HepG2 (cell line): ENCODE data around the gene STK32A. TPM values are rescaled to one million over a fixed set of nuclear protein-coding genes. Genes with fewer than 3 reads are reported as not detected.

Experiments
- CCDC6 ChIP-seq: sonication (generic); formaldehyde crosslinking; IDR thresholded peaks from 2 replicates; pipeline ENCODE4 v1.8.1; 2022; ENCODE audit warnings: mild to moderate bottlenecking, missing genetic modification reagents, moderate library complexity
- MED1 ChIP-seq: sonication (generic); formaldehyde crosslinking; IDR thresholded peaks from 2 replicates; pipeline ENCODE4 v1.4.0; 2020; ENCODE audit warnings: missing genetic modification reagents
- RORA ChIP-seq: sonication (generic); formaldehyde crosslinking; IDR thresholded peaks from 2 replicates; pipeline ENCODE4 v1.5.0; 2020; ENCODE audit warnings: mild to moderate bottlenecking, missing genetic modification reagents, moderate library complexity
- ZEB1 ChIP-seq: IDR thresholded peaks from 2 replicates; pipeline ENCODE4 v1.6.1; 2012; ENCODE audit warnings: mild to moderate bottlenecking, low read depth, inconsistent platforms; ENCODE audit not compliant: insufficient replicate concordance
- ZFP36L2 ChIP-seq: sonication (generic); formaldehyde crosslinking; IDR thresholded peaks from 2 replicates; pipeline ENCODE4 v1.4.0; 2020; ENCODE audit warnings: missing genetic modification reagents
- ZNF17 ChIP-seq: sonication (generic); formaldehyde crosslinking; IDR thresholded peaks from 2 replicates; pipeline ENCODE4 v1.5.0; 2020; ENCODE audit warnings: mild to moderate bottlenecking, missing genetic modification reagents
- ZNF329 ChIP-seq: sonication (generic); formaldehyde crosslinking; IDR thresholded peaks from 2 replicates; pipeline ENCODE4 v1.9.0; 2021; ENCODE audit warnings: low read depth, mild to moderate bottlenecking, missing genetic modification reagents
- ZNF724P ChIP-seq: sonication (generic); formaldehyde crosslinking; IDR thresholded peaks from 2 replicates; pipeline ENCODE4 v1.8.0; 2022; ENCODE audit warnings: missing genetic modification reagents, borderline replicate concordance
- polyA plus RNA-seq, 8 experiments: library from polyadenylated mRNA; depleted of rRNA in 3 of 8; stranded (reverse) in 7 of 8; unstranded in 1 of 8; fragments of >200 nt; fragmentation: Illumina TruSeq in 4 of 8; extraction: Trizol in 4 of 8; gene quantifications; 2 replicates each; pipeline versions ENCODE4 v1.2.1 to v1.2.3, GENCODE V29; 2011 to 2016; ENCODE audit warnings: low read depth in 4 of 8, missing spikeins in 1 of 8, mixed read lengths in 1 of 8; ENCODE audit not compliant: insufficient read depth in 1 of 8
- total RNA-seq, 5 experiments: library from RNA; depleted of rRNA; stranded (reverse); fragments of >200 nt; fragmentation: Illumina TruSeq; extraction: Trizol; gene quantifications; 2 replicates each; pipeline ENCODE4 v1.2.3, GENCODE V29; 2016; ENCODE audit warnings: low read depth in 1 of 5
- TF ChIP-seq, protein P1 (sequence below): sonication (generic); formaldehyde crosslinking; IDR thresholded peaks from 2 replicates; pipeline ENCODE4 v1.5.0; 2020; ENCODE audit warnings: mild to moderate bottlenecking, missing genetic modification reagents
- TF ChIP-seq, protein P2 (sequence below): sonication (generic); formaldehyde crosslinking; IDR thresholded peaks from 2 replicates; pipeline ENCODE4 v1.8.1; 2023; ENCODE audit warnings: mild to moderate bottlenecking, missing genetic modification reagents
- TF ChIP-seq, protein P3 (sequence below): sonication (generic); formaldehyde crosslinking; IDR thresholded peaks from 2 replicates; pipeline ENCODE4 v1.8.1; 2022; ENCODE audit warnings: low read depth, mild to moderate bottlenecking, missing genetic modification reagents

STK32A gene
- total and polyA plus RNA-seq, 2 of the 13 experiments (the other 11 are each of a cell fraction or from before 2014, with no cell fraction given), result not detected

DNA sequence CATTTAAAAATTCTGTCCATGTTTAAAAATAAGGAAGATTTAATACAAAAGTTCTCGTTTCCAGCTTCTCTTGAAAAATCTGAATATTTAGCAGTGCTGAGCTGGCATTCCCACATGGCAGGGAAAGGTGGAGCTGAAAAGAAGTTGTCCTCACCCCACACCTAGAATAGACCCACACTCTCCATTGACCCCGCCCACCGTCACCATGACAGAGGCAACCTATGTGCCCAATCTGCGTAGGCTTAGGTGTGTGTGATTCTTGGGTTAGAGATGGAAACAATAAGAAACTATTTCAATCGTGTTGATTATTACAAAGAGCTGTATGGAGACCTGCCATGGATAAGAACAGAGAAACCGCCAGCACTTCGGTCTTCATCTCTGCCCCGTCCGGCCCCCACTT lies 8.9 kb upstream of the STK32A start (continued):
- TF ChIP-seq, protein P1, sequence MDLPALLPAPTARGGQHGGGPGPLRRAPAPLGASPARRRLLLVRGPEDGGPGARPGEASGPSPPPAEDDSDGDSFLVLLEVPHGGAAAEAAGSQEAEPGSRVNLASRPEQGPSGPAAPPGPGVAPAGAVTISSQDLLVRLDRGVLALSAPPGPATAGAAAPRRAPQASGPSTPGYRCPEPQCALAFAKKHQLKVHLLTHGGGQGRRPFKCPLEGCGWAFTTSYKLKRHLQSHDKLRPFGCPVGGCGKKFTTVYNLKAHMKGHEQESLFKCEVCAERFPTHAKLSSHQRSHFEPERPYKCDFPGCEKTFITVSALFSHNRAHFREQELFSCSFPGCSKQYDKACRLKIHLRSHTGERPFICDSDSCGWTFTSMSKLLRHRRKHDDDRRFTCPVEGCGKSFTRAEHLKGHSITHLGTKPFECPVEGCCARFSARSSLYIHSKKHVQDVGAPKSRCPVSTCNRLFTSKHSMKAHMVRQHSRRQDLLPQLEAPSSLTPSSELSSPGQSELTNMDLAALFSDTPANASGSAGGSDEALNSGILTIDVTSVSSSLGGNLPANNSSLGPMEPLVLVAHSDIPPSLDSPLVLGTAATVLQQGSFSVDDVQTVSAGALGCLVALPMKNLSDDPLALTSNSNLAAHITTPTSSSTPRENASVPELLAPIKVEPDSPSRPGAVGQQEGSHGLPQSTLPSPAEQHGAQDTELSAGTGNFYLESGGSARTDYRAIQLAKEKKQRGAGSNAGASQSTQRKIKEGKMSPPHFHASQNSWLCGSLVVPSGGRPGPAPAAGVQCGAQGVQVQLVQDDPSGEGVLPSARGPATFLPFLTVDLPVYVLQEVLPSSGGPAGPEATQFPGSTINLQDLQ (CRISPR knock-in tag), result no peak
- TF ChIP-seq CCDC6 (CRISPR knock-in tag), result no peak
- TF ChIP-seq ZNF329 (CRISPR knock-in tag), result no peak
- no peak for TF ChIP-seq MED1
- TF ChIP-seq ZEB1, result no peak
- TF ChIP-seq, protein P2, sequence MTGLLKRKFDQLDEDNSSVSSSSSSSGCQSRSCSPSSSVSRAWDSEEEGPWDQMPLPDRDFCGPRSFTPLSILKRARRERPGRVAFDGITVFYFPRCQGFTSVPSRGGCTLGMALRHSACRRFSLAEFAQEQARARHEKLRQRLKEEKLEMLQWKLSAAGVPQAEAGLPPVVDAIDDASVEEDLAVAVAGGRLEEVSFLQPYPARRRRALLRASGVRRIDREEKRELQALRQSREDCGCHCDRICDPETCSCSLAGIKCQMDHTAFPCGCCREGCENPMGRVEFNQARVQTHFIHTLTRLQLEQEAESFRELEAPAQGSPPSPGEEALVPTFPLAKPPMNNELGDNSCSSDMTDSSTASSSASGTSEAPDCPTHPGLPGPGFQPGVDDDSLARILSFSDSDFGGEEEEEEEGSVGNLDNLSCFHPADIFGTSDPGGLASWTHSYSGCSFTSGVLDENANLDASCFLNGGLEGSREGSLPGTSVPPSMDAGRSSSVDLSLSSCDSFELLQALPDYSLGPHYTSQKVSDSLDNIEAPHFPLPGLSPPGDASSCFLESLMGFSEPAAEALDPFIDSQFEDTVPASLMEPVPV, result no peak
- no peak for TF ChIP-seq RORA (CRISPR knock-in tag)
- TF ChIP-seq ZFP36L2, result no peak
- no peak for TF ChIP-seq ZNF724P (CRISPR knock-in tag)
- TF ChIP-seq, protein P3, sequence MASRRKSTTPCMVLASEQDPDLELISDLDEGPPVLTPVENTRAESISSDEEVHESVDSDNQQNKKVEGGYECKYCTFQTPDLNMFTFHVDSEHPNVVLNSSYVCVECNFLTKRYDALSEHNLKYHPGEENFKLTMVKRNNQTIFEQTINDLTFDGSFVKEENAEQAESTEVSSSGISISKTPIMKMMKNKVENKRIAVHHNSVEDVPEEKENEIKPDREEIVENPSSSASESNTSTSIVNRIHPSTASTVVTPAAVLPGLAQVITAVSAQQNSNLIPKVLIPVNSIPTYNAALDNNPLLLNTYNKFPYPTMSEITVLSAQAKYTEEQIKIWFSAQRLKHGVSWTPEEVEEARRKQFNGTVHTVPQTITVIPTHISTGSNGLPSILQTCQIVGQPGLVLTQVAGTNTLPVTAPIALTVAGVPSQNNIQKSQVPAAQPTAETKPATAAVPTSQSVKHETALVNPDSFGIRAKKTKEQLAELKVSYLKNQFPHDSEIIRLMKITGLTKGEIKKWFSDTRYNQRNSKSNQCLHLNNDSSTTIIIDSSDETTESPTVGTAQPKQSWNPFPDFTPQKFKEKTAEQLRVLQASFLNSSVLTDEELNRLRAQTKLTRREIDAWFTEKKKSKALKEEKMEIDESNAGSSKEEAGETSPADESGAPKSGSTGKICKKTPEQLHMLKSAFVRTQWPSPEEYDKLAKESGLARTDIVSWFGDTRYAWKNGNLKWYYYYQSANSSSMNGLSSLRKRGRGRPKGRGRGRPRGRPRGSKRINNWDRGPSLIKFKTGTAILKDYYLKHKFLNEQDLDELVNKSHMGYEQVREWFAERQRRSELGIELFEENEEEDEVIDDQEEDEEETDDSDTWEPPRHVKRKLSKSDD (CRISPR knock-in tag), result no peak
- no peak for TF ChIP-seq ZNF17 (CRISPR knock-in tag)
